SHP77 (cell line): Measurements from ENCODE around the gene ATAD2B.

Experiments
- DNase-seq, 2 experiments: peaks; one replicate each; lab custom pipeline; 2025; lab: John Stamatoyannopoulos, UW

Gene ATAD2B

DNA sequence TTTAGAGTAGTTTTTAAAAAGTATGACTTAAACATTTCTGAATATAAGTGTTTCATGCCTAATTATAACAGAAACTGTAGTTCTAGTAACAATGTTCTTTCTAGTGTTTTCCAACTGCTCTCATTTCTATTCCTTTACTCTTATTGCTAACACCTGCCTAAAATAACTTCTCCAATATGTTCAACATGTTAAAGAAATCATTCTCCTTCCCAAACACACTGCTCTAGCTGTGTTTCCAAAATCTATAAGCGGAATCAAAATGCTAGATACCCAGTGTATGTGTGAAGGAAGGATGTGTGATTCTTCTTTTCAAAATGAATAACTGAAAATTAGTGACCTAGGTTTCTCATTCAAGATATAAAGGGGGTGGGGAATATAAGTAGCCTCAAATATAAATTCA lies 89.1 kb downstream of the ATAD2B start:
- no peak for DNase-seq

DNA sequence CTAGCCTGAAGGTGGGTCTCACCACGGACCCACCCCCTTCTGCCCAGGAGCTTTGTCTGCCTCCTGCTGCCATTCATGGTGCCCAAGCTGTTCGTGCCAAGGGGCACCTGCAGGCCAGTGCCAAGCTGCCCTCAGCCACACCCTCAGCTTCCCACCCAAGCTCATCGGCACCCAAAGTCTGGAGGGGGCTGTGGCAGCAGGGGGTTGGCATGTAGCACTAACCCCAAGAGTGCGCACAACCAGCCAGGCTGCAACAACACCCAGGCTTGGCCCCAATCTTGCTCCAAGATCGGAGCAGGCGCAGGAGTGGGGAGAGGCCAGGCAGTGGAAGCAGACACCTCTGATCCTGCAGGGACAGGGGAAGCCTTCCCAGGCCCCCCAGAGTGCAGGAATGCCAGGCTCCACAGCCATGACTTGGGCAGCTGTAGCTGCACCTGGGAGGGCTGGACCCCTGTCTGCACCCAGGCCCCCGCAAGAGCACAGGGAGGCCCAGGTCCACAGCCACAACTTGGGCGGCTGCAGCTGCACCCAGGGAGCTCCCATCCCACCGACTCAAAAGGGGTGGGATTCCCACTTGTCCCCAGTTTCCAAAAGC lies 89.9 kb downstream of the ATAD2B start:
- no peak for DNase-seq

GRCh38 chr2:23836505-23836904 lies 90.4 kb downstream of the ATAD2B start:
- no peak for DNase-seq

DNA sequence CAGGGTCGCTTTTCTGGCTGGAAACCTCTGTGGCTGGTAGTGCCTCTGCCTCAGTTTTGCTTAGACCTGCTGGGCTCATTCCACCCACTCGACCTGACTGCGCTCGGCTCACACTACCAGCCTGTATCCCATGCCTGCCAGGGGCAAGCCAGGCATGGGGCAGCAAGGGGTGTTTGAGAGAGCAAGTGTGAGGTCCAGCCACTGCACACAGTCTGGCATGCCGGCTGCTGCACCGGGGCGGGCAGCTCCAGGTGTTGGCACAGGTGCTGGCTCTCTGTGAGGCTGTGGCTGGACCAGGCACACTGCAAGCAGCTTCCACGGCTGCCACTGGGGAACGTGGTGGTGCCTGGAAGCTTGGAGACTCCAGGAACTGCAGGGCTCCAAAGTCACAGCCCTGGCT lies 90.9 kb downstream of the ATAD2B start:
- no peak for DNase-seq

- DNase-seq, result no peak
These were observed 91.5 kb downstream of the ATAD2B start for GRCh38 chr2:23835423-23835822.

DNA sequence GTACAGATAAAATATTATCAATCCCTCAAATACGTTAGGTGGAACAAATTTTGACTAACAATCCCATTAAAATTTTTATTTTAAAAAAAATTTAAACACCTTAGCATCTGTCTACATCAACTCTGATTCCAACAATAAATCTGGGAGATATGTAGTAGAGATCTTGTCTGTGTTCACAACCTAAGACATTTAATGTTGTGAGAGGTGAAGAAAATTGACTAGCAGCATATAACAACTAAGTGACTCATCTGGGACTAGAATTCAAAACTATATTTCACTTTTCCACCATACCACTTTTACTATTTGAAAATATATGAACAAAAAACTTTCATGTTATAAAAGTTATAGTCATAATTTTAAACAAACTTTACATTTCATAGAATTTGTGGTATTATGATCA lies 97.9 kb downstream of the ATAD2B start:
- no peak for DNase-seq

DNA sequence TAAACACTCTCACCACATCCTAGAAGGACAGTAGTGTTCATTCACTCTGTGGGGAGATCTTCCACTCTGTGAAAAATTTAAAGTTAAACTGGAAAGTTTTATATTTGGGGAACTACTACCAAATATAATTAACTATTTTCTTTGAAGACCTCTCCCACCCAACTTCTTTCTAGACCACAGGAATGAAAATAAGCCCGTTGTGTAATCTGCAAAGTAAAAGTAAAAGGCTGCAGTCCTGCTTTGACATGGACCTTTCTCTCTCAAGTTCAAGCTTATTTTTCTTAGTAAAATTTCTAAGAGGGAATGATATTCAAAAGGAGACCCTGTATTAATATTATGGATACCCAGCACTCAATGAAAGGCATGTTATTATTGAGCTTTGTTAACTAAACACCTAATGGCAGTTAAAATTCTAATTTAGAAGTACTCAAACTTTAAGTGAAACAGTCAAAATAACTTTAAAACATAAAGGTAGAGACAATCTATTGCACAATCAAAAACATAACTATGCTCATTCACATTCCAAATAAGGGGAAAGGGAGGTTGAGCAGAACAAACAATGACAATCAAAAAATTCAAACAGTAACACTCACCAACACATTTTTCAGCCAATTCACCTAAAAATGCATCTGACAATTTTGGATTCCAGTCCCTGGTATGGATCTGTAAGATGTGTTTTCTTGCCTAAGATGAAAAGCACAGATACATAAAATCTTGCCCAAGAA lies 98.5 kb downstream of the ATAD2B start:
- DNase-seq, result no peak

- no peak for DNase-seq
These were observed 99.6 kb downstream of the ATAD2B start for GRCh38 chr2:23827287-23827686.

- DNase-seq, result no peak
These were observed 100.2 kb downstream of the ATAD2B start for GRCh38 chr2:23826771-23827170.

GRCh38 chr2:23826040-23826439 lies 100.9 kb downstream of the ATAD2B start:
- DNase-seq, result no peak

DNA sequence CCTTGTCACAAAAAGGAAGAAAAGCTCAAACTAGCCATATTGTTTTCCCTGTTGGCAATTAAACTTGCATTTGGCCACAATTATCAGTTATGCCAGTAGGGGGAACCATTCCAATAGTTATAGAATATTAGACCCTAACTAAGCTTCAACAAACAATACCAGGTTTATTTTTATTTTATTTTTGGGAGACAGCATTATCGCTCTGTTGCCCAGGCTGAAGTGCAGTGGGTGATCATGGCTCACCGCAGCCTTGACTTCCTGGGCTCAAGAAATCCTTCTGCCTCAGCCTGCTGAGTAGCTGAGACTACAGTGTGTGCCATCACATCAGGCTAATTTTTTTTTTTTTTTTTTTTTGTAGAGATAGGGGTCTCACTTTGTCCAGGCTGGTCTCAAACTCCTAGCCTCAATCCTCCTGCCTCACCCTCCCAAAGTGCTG lies 102.1 kb downstream of the ATAD2B start:
- DNase-seq, result peak in 1 of 2 experiments; percentile 4

GRCh38 chr2:23823863-23824262 lies 103.1 kb downstream of the ATAD2B start:
- no peak for DNase-seq

DNA sequence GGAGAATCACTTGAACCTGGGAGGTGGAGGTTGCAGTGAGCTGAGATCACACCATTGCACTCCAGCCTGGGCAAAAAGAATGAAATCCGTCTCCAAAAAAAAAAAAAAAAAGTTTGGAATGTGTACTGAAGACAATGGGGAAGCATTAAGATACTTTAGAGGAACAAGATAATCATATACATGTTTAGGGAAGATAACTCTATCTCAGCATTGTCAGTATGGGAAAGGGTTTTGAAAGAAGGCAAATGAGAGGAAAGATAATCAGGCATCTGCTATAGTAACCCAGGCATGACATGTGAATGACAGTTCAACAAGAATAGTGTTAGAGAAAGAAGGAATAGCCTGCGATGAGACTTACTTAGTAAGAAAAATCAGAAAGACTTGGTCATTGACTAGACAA lies 112.0 kb downstream of the ATAD2B start:
- no peak for DNase-seq

- no peak for DNase-seq
These were observed 113.5 kb downstream of the ATAD2B start for GRCh38 chr2:23813438-23813837.

- no peak for DNase-seq
These were observed 117.8 kb downstream of the ATAD2B start for GRCh38 chr2:23809150-23809549.

DNA sequence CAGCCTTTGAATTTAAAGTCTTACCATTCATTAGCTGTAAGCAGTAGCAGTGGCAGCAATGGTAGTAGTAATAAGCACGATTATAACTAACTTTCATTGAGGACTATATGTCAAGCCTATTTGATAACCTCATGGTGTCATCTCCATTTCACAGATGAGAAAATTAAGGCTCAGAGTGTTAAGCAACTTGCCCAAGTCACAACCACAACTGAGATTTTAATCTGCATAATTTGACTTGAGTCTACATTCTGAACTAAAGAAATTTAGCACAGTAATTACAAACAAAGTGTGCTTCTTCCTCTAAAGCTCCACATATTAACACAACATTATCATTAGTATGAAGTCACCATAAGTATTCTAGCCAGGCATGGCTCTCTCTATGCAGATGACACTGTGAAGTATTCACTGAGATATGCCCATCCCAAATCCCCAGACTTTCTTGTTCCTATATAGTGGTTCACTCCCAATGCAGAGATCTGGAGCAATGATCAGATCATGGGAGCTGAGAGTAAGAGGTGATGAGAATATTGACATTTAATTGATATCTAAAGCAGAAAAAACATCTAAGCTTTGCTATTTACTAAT lies 120.2 kb downstream of the ATAD2B start:
- DNase-seq, result no peak

GRCh38 chr2:23806201-23806600 lies 120.7 kb downstream of the ATAD2B start:
- no peak for DNase-seq

- DNase-seq, result no peak
These were observed 122.9 kb downstream of the ATAD2B start for GRCh38 chr2:23803965-23804542.

GRCh38 chr2:23803264-23803964 lies 123.5 kb downstream of the ATAD2B start:
- no peak for DNase-seq

DNA sequence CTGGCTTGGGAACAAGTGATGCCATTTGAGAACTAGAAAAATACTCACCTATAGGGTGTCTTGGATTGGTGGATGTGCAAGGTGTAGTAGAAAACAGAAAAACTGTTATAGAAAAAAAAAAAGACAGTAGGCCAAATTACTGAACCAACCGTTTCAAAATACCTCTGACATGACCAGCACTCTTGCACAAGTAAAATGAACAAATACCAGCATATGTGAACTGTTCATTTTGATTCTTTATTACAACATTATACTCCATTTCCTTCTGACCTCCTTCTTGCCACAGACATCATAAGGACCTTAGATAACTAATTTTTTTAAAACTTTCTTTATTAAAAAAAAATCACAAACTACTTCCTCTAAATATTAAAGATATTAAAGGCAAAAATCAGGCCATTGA lies 125.5 kb downstream of the ATAD2B start:
- no peak for DNase-seq

GRCh38 chr2:23794234-23794633 lies 132.7 kb downstream of the ATAD2B start:
- DNase-seq, result no peak

DNA sequence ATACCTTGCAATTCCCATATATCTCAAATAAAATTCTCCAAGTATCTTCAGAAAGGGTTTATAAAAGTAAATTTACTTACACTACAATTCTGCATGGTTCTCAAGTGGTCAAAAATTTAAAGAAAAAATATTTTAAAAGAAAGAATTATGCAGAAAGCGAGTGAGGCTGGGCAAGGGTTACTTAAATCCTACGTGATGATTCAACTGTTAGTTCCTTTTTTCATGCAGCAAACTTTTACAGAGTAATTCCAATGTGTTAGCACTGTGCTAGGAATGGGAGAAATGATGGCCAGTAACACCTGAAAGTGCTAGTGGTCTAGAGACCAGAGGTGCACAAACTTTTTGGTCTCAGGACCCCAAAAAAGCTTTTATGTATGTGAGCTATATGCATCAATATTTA lies 133.4 kb downstream of the ATAD2B start:
- no peak for DNase-seq

DNA sequence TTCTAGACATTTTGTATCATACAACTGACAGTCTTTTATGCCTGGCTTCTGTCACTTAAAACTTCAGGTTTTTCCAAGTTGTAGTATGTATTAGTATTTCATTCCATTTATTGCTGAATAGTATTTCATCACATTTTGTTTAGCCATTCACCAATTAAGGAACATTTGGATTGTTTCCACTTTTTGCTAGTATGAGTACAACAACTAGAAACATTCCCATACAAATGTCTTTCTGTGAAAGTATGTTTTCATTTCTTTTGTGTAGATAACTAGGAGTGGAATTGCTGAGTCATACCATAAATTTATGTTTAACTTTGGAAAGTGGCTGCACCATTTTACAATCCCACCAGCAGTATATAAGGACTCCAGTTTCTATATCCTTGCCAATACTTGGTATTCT lies 135.9 kb downstream of the ATAD2B start:
- DNase-seq, result no peak
